ENCODE measurements around the gene CREBRF. TPM values are rescaled to one million over a fixed set of nuclear protein-coding genes. Genes with fewer than 3 reads are reported as not detected.
"Not testable (repeated sequence)": the region's sequence is repeated elsewhere in the genome, so short reads cannot be mapped to it uniquely, and the experiment has no call there.

The CREBRF gene
- total and polyA plus RNA-seq, 2 experiments from 2014 or later: 14.7 to 21.0 TPM

DNA sequence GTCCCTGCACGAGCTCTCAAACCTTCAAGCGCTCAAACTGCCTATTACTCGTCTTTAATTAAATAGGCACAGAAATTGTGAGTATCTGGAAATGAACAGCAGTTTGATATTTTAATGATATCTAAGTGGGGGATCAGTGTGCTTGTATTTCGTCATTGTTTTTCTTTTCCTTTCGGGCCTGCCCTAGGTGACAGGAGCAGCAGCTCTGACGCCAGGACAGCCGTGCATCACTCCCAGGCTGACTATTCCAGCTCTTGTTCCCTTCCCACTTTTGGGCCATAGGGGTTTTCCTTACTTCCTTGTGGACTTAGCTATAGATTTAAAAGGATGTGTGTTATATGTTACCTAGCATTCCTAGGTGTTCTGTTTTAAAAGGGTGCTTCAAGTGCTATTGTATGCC lies 97.7 kb downstream of the CREBRF start:
- Histone ChIP-seq H3K27ac (no peak overlapping the region), H2AFZ (no peak overlapping the region), H3K36me3 (replicated peaks; ENCODE audit: insufficient read depth, low read depth) (no peaks in the 10 kb centered on the region), H3K9me3 (ENCODE audit: low read depth) (no peaks in the 10 kb centered on the region), H3K79me2 (no peaks in the 10 kb centered on the region), H4K20me1 (ENCODE audit: insufficient read depth, poor library complexity, severe bottlenecking) (no peaks in the 10 kb centered on the region), H3K4me2 (no peak overlapping the region), H3K27me3 (no peaks in the 10 kb centered on the region), H3K4me3 (no peak overlapping the region), H3K4me1 (ENCODE audit: insufficient read depth) (no peaks in the 10 kb centered on the region), H3K9me2 (replicated peaks; ENCODE audit: insufficient read depth) (no peaks in the 10 kb centered on the region)
- 94% methylated on average over 7 of the region's 7 CpGs for WGBS (ENCODE audit: low lambda C conversion rate, missing lambda C conversion rate)
- DNase-seq (ENCODE audit: low spot score): no peak
- TF ChIP-seq EZH2 (IDR thresholded peaks at IDR 0.05; ENCODE audit: borderline replicate concordance) (no peak), CTCF (IDR thresholded peaks at IDR 0.05; ENCODE audit: poor library complexity) (no peak), EZH2phosphoT487 (IDR thresholded peaks at IDR 0.05; ENCODE audit: low read depth, severe bottlenecking, unreplicated experiment) (no peak)

GRCh38 chr5:173154619-173155018 lies 98.5 kb downstream of the CREBRF start:
- not testable (repeated sequence) for H3K4me1 ChIP-seq (ENCODE audit: insufficient read depth); H3K36me3 ChIP-seq (replicated peaks; ENCODE audit: insufficient read depth, low read depth); H3K4me3 ChIP-seq; H4K20me1 ChIP-seq (ENCODE audit: insufficient read depth, poor library complexity, severe bottlenecking); H3K27me3 ChIP-seq; H3K79me2 ChIP-seq; DNase-seq (ENCODE audit: low spot score); H3K9me3 ChIP-seq (ENCODE audit: low read depth); H3K4me2 ChIP-seq; H3K27ac ChIP-seq; H2AFZ ChIP-seq; H3K9me2 ChIP-seq (replicated peaks; ENCODE audit: insufficient read depth)
- 93% methylated on average over 5 of the region's 5 CpGs for WGBS (ENCODE audit: low lambda C conversion rate, missing lambda C conversion rate)

GRCh38 chr5:173155912-173156311 lies 99.8 kb downstream of the CREBRF start:
- no peak for TF ChIP-seq CTCF (IDR thresholded peaks at IDR 0.05; ENCODE audit: poor library complexity)
- H3K27ac ChIP-seq: no peak overlapping the region
- WGBS (ENCODE audit: low lambda C conversion rate, missing lambda C conversion rate): 76% methylated on average over 2 of the region's 2 CpGs
- no peaks in the 10 kb centered on the region for H3K79me2 ChIP-seq
- H3K36me3 ChIP-seq (replicated peaks; ENCODE audit: insufficient read depth, low read depth): no peaks in the 10 kb centered on the region
- H3K4me1 ChIP-seq (ENCODE audit: insufficient read depth): no peaks in the 10 kb centered on the region
- H3K4me3 ChIP-seq: no peak overlapping the region
- H4K20me1 ChIP-seq (ENCODE audit: insufficient read depth, poor library complexity, severe bottlenecking): no peaks in the 10 kb centered on the region
- H3K4me2 ChIP-seq: no peak overlapping the region
- H3K9me3 ChIP-seq (ENCODE audit: low read depth): no peaks in the 10 kb centered on the region
- H3K9me2 ChIP-seq (replicated peaks; ENCODE audit: insufficient read depth): no peaks in the 10 kb centered on the region
- H3K27me3 ChIP-seq: no peaks in the 10 kb centered on the region
- no peak overlapping the region for H2AFZ ChIP-seq
- DNase-seq (ENCODE audit: low spot score): no peak

DNA sequence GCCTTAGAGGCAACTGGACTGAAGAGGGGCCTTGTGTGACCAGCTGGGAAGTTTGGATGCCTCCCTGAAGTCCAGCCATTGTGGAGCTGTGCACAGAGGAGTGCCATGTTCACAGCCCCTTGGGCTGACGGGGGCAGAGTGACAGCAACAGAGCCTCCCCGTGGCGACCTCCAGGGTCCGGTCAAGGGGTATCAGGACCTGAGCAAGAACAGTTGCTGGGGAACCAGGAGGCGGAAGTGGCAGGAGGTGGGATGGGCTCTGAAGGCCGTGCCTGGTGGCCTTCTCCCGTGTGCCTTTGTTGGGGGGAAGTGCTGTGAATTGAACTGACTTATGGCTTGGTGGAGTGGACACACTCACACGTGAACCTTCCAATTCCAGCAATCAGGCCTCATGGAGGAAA lies 102.2 kb downstream of the CREBRF start:
- no peaks in the 10 kb centered on the region for H3K4me1 ChIP-seq (ENCODE audit: insufficient read depth)
- DNase-seq (ENCODE audit: low spot score): no peak
- no peak overlapping the region for H3K27ac ChIP-seq
- no peak overlapping the region for H2AFZ ChIP-seq
- TF ChIP-seq EZH2phosphoT487 (IDR thresholded peaks at IDR 0.05; ENCODE audit: low read depth, severe bottlenecking, unreplicated experiment) (no peak), EZH2 (IDR thresholded peaks at IDR 0.05; ENCODE audit: borderline replicate concordance) (no peak), CTCF (IDR thresholded peaks at IDR 0.05; ENCODE audit: poor library complexity) (no peak)
- H3K9me3 ChIP-seq (ENCODE audit: low read depth): no peaks in the 10 kb centered on the region
- no peaks in the 10 kb centered on the region for H3K9me2 ChIP-seq (replicated peaks; ENCODE audit: insufficient read depth)
- 92% methylated on average over 8 of the region's 8 CpGs for WGBS (ENCODE audit: low lambda C conversion rate, missing lambda C conversion rate)
- no peaks in the 10 kb centered on the region for H3K36me3 ChIP-seq (replicated peaks; ENCODE audit: insufficient read depth, low read depth)
- no peaks in the 10 kb centered on the region for H3K79me2 ChIP-seq
- no peak overlapping the region for H3K4me2 ChIP-seq
- no peak overlapping the region for H3K4me3 ChIP-seq
- H4K20me1 ChIP-seq (ENCODE audit: insufficient read depth, poor library complexity, severe bottlenecking): no peaks in the 10 kb centered on the region
- H3K27me3 ChIP-seq: no peaks in the 10 kb centered on the region
